Large intestine (tissue), 3 donors: Measurements from ENCODE around the gene SLC2A14. TPM values are rescaled to one million over a fixed set of nuclear protein-coding genes. Genes with fewer than 3 reads are reported as not detected.

ENCODE experiments used
- DNase-seq, 2 donors: peaks; one replicate each; pipeline versions ENCODE4 v3.0.0 to v3.0.0-alpha.2; 2013
- H3K27ac ChIP-seq: one replicate; pipeline ENCODE4 v1.5.1; 2013; ENCODE audit warnings: low read length
- H3K27me3 ChIP-seq: 2 replicates; pipeline ENCODE4 v1.6.1; 2013; ENCODE audit warnings: low read length; ENCODE audit not compliant: control insufficient read depth, insufficient read depth
- H3K36me3 ChIP-seq: 2 replicates; pipeline ENCODE4 v1.6.1; 2013; ENCODE audit warnings: low read length; ENCODE audit not compliant: control insufficient read depth, insufficient read depth
- H3K4me1 ChIP-seq: one replicate; pipeline ENCODE4 v1.6.1; 2013; ENCODE audit warnings: low read length; ENCODE audit not compliant: control insufficient read depth, insufficient read depth
- H3K4me3 ChIP-seq: one replicate; pipeline ENCODE4 v1.5.1; 2013; ENCODE audit warnings: low read length
- H3K9me3 ChIP-seq: one replicate; pipeline ENCODE4 v1.6.1; 2013; ENCODE audit warnings: mild to moderate bottlenecking, low read depth, low read length, moderate library complexity; ENCODE audit not compliant: control insufficient read depth
- WGBS: methylation state at CpG from one replicate; pipeline ENCODE4 v1.1.5; 2013; ENCODE audit warnings: low lambda C conversion rate; ENCODE audit not compliant: insufficient coverage; 5-methylcytosine and 5-hydroxymethylcytosine counted together
- polyA plus RNA-seq: library from polyadenylated mRNA; unstranded; fragments of 120-200 nt; gene quantifications from one replicate; pipeline ENCODE4 v1.2.1, GENCODE V29; 2013

The SLC2A14 gene
- polyA plus RNA-seq, 1 donor = 0.55 TPM

DNA sequence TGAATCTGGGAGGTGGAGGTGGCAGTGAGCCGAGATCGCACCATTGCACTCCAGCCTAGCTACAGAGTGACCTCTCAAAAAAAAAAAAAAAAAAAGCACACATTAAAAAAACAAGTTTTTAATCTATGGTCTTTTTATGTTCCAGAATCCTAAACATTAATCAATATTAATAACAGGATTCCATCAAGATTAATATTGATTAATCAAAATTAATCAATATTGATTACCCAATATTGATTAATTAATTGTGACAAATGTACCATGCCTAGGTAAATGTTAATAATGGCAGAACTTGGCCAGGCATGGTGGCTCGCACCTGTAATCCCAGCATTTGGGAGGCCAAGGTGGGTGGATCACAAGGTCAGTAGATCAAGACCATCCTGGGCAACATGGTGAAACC lies 91.4 kb downstream of the SLC2A14 start:
- DNase-seq = no peak
- no peaks in the 10 kb centered on the region for H3K36me3 ChIP-seq
- no peak overlapping the region for H3K4me3 ChIP-seq
- H3K4me1 ChIP-seq = no peaks in the 10 kb centered on the region
- WGBS = 100% methylated on average over 2 of the region's 3 CpGs
- no peaks in the 10 kb centered on the region for H3K27me3 ChIP-seq
- H3K9me3 ChIP-seq = no peaks in the 10 kb centered on the region
- no peak overlapping the region for H3K27ac ChIP-seq

GRCh38 chr12:7769999-7770398 lies 102.7 kb downstream of the SLC2A14 start:
- no peaks in the 10 kb centered on the region for H3K9me3 ChIP-seq
- H3K36me3 ChIP-seq = no peaks in the 10 kb centered on the region
- DNase-seq = peak in 1 of 2 donors; percentile 13
- no peaks in the 10 kb centered on the region for H3K4me1 ChIP-seq
- H3K27me3 ChIP-seq = no peaks in the 10 kb centered on the region
- no peak overlapping the region for H3K4me3 ChIP-seq
- 89% methylated on average over 2 of the region's 3 CpGs for WGBS
- H3K27ac ChIP-seq = no peak overlapping the region

Other genes with a start within 250 kb of the SLC2A14 start
- 30.3 TPM for gene APOBEC1, start 207.0 kb downstream of the SLC2A14 start, polyA plus RNA-seq
- 0.27 TPM for gene GDF3, start 177.1 kb downstream of the SLC2A14 start, polyA plus RNA-seq
- gene DPPA3, start 161.5 kb downstream of the SLC2A14 start, polyA plus RNA-seq = not detected
- 0.07 TPM for gene CLEC4C, start 125.5 kb downstream of the SLC2A14 start, polyA plus RNA-seq
- not detected for gene NANOGNB, start 107.7 kb downstream of the SLC2A14 start, polyA plus RNA-seq
- 0.10 TPM for gene NANOG, start 83.5 kb downstream of the SLC2A14 start, polyA plus RNA-seq
- gene SLC2A3, start 63.3 kb upstream of the SLC2A14 start, polyA plus RNA-seq = 26.7 TPM
- gene FOXJ2, start 159.8 kb upstream of the SLC2A14 start, polyA plus RNA-seq = 12.4 TPM
- gene C3AR1, start 193.4 kb upstream of the SLC2A14 start, polyA plus RNA-seq = 6.1 TPM
- gene NECAP1, start 209.4 kb upstream of the SLC2A14 start, polyA plus RNA-seq = 39.1 TPM